HG03066 (cell line): ENCODE measurements around the gene KLF18.
"Not testable (repeated sequence)": the region's sequence is repeated elsewhere in the genome, so short reads cannot be mapped to it uniquely, and the experiment has no call there.

ENCODE experiments used
- ATAC-seq: cut with Tn5 transposase; IDR thresholded peaks from one replicate; pipeline ENCODE4 v1.9.1; 2021; ENCODE audit warnings: low read depth; ENCODE audit not compliant: unreplicated experiment

The KLF18 gene

DNA sequence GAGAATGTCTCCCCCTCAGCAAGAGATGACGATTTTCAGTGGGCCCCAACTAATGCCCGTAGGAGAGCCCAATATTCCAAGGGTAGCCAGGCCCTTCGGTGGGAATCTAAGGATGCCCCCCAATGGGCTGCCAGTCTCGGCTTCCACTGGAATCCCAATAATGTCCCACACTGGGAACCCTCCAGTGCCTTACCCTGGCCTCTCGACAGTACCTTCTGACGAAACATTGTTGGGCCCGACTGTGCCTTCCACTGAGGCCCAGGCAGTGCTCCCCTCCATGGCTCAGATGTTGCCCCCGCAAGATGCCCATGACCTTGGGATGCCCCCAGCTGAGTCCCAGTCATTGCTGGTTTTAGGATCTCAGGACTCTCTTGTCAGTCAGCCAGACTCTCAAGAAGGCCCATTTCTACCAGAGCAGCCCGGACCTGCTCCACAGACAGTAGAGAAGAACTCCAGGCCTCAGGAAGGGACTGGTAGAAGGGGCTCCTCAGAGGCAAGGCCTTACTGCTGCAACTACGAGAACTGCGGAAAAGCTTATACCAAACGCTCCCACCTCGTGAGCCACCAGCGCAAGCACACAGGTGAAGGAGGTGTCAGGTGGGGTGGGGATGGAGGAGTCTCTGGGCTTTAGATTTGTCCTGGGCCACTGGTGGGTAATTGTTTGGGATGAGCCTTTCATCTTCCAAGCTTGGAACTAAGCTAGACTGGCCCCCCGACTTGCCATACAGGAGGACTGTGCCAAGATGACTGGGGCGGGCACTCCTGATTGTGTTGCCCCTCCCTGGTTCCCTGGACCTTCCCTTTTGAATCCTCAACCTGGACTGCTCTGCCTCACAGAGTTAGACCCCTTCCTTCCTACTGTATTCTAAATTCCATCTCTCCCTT lies 11.6 kb downstream of the KLF18 start:
- no peak for ATAC-seq

DNA sequence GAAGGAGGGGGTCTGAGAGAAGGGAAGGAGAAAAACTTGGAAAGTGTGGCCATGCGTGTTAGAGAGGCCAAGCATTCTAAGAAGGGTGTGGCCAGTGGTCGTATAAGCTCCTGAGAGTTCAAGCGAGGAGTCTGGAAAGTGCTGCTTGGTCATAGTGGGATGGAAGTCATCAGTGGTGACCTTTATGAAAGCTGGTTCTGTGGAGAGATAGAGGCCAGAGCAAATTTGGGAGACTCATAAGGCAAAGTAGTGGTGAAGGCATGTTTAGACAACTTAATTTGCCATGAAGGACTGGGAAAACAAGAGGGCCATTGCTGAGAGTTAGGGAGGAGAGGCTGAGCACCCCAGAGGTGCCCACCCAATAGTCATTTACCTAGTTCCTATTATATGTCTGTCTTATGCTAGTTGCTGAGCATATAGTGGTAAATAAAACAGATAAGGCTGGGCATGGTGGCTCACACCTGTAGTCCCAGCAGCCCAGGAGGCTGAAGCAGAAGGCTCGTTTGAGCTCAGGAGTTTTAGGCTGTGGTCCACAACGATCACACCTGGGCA lies 21.0 kb downstream of the KLF18 start:
- no peak for ATAC-seq

GRCh38 chr1:44119525-44119924 lies 21.9 kb downstream of the KLF18 start:
- ATAC-seq = no peak

DNA sequence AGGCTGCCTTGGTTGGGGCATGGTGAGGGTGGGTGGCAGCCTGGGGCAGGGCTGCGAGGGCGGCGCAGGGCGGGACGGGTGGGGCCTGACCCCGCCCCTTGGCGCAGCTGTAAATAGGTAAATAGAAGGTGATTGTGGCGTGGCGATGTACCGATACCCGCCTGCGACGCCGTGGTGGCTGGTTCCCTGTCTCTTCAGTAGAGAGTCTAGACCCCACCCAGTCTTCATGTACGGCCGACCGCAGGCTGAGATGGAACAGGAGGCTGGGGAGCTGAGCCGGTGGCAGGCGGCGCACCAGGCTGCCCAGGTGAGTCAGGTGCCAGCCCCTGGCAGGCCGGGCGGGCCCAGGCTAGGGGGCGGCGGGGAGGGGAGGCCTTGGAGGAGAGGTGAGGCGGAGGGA lies 22.7 kb downstream of the KLF18 start, which contains the start of gene KLF17:
TSS of gene KLF17 (plus strand) at position 140 of the 400 bp plus-strand sequence. CDS start at position 227, 87 bp downstream.
- no peak for ATAC-seq

GRCh38 chr1:44117272-44117671 lies 24.2 kb downstream of the KLF18 start:
- not testable (repeated sequence) for ATAC-seq

DNA sequence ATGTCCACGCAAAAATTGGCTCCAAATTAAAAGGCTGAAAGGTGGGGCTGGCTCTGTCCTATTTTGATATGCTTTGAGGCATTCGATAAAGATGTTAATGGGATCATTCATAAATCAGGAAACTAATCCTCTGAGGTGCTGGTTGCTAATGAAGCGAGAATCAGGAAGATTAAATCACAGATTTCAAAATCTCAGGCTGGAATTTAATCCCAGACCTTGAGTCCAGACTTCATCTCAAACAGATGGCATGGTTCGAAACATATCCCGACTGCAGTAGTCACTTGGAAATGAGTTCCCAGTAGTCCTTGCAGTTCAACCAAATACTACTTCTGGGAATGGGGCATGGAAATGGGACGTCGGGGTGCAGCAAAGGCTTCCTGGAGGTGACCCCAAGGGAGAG lies 27.3 kb downstream of the KLF18 start:
- ATAC-seq = no peak

GRCh38 chr1:44113095-44113609 lies 28.3 kb downstream of the KLF18 start:
- ATAC-seq = no peak

DNA sequence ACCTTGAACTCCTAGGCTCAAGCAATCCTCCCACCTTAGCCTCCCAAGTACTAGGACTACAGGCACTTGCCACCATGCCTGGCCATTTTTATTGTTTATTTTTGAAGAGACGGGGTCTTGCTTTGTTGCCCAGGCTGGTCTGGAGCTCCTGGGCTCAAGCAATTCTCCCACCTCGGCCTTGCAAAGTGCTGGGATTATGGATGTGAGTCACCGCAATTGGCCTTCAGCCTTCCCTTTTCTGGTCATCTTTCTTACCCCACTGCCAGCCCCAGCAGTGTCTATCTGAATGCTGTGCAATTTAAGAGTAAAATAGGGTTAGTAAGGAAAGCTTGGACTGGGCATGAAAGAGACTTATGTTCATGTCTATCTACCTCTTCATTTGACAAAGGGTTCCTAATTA lies 28.9 kb downstream of the KLF18 start:
- no peak for ATAC-seq

- ATAC-seq = no peak
Observed at GRCh38 chr1:44111861-44112260, 29.6 kb downstream of the KLF18 start.

GRCh38 chr1:44110916-44111315 lies 30.5 kb downstream of the KLF18 start:
- ATAC-seq = no peak

DNA sequence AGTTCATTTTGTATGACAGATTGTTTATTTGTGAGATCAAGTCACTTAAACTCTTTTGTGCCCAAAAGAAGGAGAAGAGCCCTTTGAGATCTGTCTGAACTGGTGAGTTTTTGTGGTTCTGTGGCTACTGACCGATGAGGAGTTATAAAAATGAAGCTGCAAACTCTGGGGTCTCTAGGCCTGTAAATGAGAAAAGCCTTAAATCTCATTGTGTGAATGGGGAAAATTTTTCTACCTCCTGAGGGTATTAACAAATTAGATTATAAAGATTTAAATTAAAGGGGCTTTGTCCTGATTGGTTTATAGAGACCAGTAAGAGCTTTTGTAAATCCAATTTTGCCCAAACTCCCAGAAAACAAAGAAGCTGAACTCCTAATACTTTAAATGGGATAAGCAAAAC lies 32.5 kb downstream of the KLF18 start:
- ATAC-seq = no peak

DNA sequence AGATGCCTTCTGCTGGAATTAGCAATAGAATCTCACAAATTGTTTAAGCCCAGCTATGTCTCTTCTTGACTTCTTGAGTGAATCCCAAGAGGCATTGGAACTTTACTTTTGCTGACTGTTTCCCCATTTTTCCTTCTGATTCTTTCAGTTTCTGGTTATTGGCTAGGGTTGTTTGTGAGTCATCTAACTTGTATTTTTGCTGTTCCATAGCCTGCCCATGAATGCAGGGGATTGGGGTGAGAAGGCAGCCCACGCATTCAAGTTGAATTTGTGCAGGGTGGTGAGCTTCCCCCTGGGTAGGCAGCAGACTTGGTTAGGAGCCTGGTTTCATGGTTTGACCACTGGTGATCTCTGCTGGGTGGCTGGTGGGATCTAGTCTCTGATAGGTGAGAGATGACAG lies 33.2 kb downstream of the KLF18 start:
- ATAC-seq = no peak

DNA sequence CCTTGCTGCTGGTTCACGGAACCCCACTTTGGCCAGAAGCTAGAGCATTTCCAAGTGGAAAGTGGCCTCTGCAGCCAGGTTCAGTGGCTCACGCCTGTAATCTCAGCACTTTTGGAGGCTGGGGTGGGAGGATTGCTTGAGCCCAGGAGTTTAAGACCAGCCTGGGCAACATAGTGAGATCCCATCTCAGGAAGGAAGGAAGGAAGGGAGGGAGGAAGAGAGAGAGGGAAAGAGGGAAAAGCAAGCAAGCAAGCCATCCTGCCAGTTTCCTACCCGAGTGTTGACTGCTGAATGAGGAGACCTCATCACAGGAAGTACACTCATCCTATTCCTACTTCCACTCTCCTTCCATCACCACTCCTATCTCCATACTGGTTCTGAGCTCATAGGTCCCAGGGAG lies 35.6 kb downstream of the KLF18 start:
- no peak for ATAC-seq

DNA sequence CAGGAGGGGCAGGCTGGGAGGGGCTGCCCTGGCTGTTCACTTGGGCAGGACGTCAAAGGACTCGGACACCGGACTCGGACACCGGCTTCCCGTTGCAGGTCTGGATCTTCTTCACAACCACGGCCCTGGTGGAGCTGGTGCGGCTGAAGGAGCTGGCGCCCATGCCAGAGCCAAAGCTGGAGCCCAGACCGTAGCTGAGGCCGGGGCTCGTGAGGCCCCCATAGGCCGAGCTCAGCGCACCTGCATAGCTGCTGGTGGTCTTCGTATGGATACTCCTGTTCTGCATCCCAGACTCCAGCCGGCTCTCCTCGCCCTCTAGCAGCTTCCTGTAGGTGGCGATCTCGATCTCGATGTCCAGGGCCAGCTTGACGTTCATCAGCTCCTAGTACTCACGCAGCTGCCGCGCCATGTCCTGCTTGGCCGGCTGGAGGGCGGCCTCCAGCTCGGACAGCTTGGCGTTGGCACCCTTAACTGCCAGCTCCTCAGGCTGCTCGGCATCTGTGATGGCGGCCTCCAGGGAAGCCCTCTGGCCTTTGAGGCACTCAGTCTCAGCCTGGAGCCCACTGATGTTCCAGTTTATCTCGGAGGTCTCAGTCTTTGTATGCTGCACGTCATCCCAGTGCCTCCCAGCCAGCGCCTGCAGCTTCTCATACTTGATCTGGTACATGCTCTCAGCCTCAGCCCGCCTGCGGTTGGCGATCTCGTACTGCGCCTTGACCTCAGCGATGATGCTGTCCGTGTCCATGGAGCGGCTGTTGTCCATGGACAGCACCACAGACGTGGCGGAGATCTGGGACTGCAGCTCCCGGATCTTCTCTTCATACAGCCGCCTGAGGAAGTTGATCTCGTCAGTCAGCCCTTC lies 37.9 kb downstream of the KLF18 start:
- ATAC-seq = no peak

- no peak for ATAC-seq
Observed at GRCh38 chr1:44101328-44101727, 40.1 kb downstream of the KLF18 start.

GRCh38 chr1:44100183-44100868 lies 41.1 kb downstream of the KLF18 start:
- ATAC-seq = no peak

DNA sequence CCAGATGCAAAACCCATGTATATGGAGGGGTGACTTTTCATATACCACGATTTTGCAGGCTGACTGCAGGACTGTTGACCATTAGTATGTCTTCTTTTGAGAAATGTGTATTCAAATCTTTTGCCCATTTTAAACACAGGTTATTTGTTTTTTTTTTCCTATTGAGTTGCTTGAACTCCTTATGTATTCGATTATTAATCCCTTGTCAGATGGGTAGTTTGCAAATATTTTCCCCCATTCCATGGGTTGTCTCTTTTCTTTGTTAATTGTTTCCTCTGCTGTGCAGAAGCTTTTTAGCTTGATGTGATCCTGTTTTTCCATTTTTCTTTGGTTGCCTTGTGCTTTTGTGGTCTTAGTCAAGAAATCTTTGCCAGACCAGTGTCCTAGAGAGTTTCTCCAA lies 47.4 kb downstream of the KLF18 start:
- ATAC-seq = no peak

- no peak for ATAC-seq
Observed at GRCh38 chr1:44090429-44091252, 50.8 kb downstream of the KLF18 start.

GRCh38 chr1:44089371-44090048 lies 51.9 kb downstream of the KLF18 start:
- no peak for ATAC-seq
